Panc1 (cell line): ENCODE data around the gene PCSK5.

Source experiments
- POLR2AphosphoS5 ChIP-seq: IDR thresholded peaks from 2 replicates; pipeline ENCODE4 v1.6.1; 2012; ENCODE audit warnings: mild to moderate bottlenecking, low read depth, low read length, moderate library complexity
- TF ChIP-seq, protein P1 (sequence below): fragments of 450-650 bp; IDR thresholded peaks from 2 replicates; pipeline ENCODE4 v1.5.1; 2017; ENCODE audit warnings: mild to moderate bottlenecking
- TF ChIP-seq, protein P2 (sequence below), 2 experiments: IDR thresholded peaks; 2 replicates each; pipeline ENCODE4 v1.6.1; 2011 to 2012; ENCODE audit warnings: low read depth in 2 of 2, control low read depth in 1 of 2, low read length in 1 of 2, mild to moderate bottlenecking in 1 of 2, moderate library complexity in 1 of 2; ENCODE audit not compliant: insufficient read depth in 1 of 2

DNA sequence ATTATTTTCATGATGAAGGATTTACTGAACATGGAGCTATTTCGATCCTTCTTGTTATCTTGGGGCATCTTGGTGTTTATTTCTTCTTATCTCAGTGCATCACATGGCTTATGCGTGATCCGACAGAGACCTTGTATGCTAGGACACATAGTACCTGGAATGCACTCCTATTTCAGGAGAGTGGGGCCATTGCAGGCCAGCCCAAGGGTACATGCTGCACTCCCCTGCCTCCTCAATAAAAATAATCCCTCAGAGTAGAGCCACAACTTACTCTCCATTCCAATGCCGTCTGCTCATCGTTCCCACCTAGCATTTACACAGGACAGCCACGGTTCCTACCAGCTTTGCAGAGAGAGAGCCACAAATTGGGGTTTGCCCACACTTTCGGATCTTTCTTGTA is 43.5 kb downstream of the PCSK5 start:
- TF ChIP-seq, protein P1, sequence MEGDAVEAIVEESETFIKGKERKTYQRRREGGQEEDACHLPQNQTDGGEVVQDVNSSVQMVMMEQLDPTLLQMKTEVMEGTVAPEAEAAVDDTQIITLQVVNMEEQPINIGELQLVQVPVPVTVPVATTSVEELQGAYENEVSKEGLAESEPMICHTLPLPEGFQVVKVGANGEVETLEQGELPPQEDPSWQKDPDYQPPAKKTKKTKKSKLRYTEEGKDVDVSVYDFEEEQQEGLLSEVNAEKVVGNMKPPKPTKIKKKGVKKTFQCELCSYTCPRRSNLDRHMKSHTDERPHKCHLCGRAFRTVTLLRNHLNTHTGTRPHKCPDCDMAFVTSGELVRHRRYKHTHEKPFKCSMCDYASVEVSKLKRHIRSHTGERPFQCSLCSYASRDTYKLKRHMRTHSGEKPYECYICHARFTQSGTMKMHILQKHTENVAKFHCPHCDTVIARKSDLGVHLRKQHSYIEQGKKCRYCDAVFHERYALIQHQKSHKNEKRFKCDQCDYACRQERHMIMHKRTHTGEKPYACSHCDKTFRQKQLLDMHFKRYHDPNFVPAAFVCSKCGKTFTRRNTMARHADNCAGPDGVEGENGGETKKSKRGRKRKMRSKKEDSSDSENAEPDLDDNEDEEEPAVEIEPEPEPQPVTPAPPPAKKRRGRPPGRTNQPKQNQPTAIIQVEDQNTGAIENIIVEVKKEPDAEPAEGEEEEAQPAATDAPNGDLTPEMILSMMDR, result no peak
- TF ChIP-seq POLR2AphosphoS5, result no peak
- TF ChIP-seq, protein P2, sequence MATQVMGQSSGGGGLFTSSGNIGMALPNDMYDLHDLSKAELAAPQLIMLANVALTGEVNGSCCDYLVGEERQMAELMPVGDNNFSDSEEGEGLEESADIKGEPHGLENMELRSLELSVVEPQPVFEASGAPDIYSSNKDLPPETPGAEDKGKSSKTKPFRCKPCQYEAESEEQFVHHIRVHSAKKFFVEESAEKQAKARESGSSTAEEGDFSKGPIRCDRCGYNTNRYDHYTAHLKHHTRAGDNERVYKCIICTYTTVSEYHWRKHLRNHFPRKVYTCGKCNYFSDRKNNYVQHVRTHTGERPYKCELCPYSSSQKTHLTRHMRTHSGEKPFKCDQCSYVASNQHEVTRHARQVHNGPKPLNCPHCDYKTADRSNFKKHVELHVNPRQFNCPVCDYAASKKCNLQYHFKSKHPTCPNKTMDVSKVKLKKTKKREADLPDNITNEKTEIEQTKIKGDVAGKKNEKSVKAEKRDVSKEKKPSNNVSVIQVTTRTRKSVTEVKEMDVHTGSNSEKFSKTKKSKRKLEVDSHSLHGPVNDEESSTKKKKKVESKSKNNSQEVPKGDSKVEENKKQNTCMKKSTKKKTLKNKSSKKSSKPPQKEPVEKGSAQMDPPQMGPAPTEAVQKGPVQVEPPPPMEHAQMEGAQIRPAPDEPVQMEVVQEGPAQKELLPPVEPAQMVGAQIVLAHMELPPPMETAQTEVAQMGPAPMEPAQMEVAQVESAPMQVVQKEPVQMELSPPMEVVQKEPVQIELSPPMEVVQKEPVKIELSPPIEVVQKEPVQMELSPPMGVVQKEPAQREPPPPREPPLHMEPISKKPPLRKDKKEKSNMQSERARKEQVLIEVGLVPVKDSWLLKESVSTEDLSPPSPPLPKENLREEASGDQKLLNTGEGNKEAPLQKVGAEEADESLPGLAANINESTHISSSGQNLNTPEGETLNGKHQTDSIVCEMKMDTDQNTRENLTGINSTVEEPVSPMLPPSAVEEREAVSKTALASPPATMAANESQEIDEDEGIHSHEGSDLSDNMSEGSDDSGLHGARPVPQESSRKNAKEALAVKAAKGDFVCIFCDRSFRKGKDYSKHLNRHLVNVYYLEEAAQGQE (IDR thresholded peaks at IDR 0.05; ENCODE audit: insufficient read depth in 1 of 2, low read depth in 2 of 2, low read length in 1 of 2), result no peak
